ENCODE measurements around the gene H2BW2.
"Not testable (repeated sequence)": the region's sequence is repeated elsewhere in the genome, so short reads cannot be mapped to it uniquely, and the experiment has no call there.

The H2BW2 gene

DNA sequence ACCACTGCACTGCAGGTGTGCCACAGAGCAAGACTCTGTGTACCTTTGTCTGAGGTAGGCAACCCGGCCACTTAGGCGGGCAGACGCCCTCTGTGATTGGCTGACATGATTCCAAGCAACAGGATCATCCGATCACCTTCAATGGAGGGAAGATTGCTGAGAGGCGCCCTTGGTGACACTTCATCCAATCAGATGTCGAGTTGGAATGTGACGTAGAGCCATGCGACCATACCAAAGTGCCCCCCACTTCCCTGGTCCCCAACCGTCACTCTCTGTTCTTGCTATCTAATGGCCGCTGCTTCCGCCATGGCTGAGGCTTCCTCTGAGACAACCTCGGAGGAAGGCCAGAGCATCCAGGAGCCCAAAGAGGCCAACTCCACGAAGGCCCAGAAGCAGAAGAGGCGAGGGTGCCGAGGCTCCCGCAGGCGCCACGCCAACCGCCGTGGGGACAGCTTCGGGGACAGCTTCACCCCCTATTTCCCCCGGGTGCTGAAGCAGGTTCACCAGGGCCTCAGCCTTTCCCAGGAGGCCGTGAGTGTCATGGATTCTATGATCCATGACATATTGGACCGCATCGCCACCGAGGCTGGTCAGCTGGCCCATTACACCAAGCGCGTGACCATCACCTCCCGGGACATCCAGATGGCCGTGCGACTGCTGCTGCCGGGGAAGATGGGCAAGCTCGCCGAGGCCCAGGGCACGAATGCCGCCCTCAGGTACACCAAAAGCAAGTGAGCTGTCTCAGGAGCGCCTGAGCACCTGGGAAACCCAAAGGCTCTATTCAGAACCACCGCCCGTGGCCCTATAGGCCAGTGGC lies at the start of gene H2BW2:
H2BW2 (plus strand) TSS at position 268 of the 817 bp plus-strand sequence; CDS start at position 307, 39 bp downstream.
- Mint-ChIP-seq H3K27me3 (peaks cover 6% of the 10 kb centered on the region), H3K27ac (no peak within 1 kb of the TSS), H3K9me3 (ENCODE audit: low read depth) (no peaks in the 10 kb centered on the region), H3K4me3 (no peak within 1 kb of the TSS), H3K36me3 (no peaks in the 10 kb centered on the region), H3K4me1 (ENCODE audit: low read depth) (no peaks in the 10 kb centered on the region)

DNA sequence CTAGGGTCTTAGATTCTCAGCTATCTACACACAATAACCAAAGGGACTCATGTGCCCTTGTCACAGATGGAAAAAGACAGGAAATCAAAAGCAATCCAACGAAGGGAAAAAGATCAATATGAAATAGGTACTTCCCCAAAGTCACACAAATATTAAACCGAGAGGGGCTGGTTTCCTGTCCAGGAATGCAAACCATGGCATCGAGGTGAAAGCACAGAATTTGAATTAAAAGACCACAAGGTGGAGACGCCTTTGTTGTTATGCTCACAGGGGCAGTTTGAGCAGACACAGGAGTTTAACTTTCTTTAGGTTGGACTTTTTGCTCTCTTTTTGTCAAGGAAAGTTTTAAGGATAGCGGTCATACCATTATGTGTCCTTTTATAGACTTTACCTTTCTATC lies 40.5 kb upstream of the H2BW2 start:
- no peaks in the 10 kb centered on the region for H3K36me3 Mint-ChIP-seq
- no peaks in the 10 kb centered on the region for H3K9me3 Mint-ChIP-seq (ENCODE audit: low read depth)
- H3K27ac Mint-ChIP-seq: no peak overlapping the region
- H3K27me3 Mint-ChIP-seq: peaks cover 3% of the 10 kb centered on the region
- H3K4me3 Mint-ChIP-seq: no peak overlapping the region
- no peaks in the 10 kb centered on the region for H3K4me1 Mint-ChIP-seq (ENCODE audit: low read depth)

DNA sequence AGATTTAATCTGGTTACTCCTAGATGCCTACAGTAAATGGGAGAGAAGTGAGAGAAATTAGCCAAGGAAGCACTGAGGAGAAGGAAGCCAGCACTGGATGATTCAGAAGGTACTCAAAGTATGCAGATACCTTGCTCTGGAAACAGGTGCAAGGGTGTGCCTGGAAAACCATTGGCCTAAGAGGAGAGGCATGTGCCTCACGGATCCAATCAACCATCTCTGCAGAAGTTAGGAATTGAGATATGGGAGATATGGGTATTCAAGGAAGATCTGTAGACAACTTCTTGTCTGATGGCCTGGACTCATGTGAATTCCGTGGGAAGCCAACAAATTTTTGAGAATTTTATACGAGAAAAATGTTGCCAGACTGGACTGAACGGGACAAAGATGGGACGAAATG lies 30.9 kb upstream of the H2BW2 start:
- Mint-ChIP-seq H3K9me3 (ENCODE audit: low read depth) (no peaks in the 10 kb centered on the region), H3K36me3 (no peaks in the 10 kb centered on the region), H3K4me1 (ENCODE audit: low read depth) (no peaks in the 10 kb centered on the region), H3K27me3 (no peaks in the 10 kb centered on the region), H3K27ac (no peak overlapping the region), H3K4me3 (no peak overlapping the region)

DNA sequence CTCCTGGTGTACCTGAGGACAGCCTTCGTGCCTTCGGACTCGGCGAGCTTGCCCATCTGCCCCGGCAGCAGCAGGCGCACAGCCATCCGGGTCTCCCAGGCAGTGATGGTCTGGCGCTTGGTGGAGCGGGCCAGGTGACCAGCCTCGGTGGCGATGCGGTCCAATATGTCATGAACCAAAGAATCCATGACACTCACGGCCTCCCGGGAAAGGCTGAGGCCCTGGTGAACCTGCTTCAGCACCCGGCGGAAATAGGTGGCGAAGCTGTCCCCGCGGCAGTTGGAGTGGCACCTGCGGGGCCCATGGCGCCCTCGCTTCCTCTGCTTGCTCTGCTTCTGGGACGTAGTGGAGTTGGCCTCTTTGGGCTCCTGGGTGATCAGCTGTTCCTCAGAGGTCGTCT lies 26.6 kb upstream of the H2BW2 start:
- H3K9me3 Mint-ChIP-seq (ENCODE audit: low read depth): no peaks in the 10 kb centered on the region
- H3K4me1 Mint-ChIP-seq (ENCODE audit: low read depth): no peaks in the 10 kb centered on the region
- no peak overlapping the region for H3K27ac Mint-ChIP-seq
- H3K27me3 Mint-ChIP-seq: no peaks in the 10 kb centered on the region
- no peaks in the 10 kb centered on the region for H3K36me3 Mint-ChIP-seq
- no peak overlapping the region for H3K4me3 Mint-ChIP-seq

DNA sequence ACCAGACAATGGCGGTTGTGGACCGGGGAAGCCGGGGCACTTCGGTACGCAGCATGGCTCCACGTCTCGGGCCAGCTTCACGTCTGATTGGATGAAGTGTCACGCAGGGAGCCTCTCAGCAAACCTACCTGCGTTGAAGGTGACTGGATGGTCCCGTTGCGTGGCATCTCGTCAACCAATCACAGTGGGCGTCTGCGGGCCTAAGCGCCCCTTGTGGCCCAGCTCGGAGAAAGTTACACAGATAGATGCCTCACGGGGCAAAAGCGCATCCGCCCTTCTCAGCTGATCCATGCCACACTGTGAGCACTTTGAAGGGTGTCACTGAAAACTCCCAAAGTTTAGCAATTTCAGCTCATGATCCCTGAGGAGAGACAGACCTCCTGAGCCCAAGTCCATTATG lies 26.1 kb upstream of the H2BW2 start, which contains the start of gene H2BW1:
H2BW1 (minus strand) TSS at position 103 of the 400 bp plus-strand sequence. CDS start 132 bp downstream, outside the sequence.
- Mint-ChIP-seq H3K4me3 (no peak within 1 kb of the TSS), H3K27ac (no peak within 1 kb of the TSS), H3K27me3 (no peaks in the 10 kb centered on the region), H3K4me1 (ENCODE audit: low read depth) (no peaks in the 10 kb centered on the region), H3K9me3 (ENCODE audit: low read depth) (no peaks in the 10 kb centered on the region), H3K36me3 (no peaks in the 10 kb centered on the region)

DNA sequence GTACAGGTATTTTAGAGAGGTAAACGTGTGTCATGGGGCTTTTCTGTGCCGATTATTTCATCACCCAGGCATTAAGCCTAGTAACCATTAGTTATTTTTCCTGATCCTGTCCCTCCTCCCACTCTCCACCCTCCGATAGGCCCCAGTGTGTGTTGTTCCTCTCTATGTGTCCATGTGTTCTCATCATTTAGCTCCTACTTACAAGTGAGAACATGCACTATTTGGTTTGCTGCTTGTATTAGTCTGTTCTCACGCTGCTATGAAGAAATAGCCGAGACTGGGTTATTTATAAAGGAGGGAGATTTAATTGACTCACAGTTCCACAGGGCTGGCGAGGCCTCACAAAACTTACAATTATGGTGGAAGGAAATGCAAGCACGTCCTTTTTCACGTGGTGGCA lies 24.2 kb upstream of the H2BW2 start:
- H3K4me1 Mint-ChIP-seq (ENCODE audit: low read depth); H3K4me3 Mint-ChIP-seq; H3K27me3 Mint-ChIP-seq; H3K36me3 Mint-ChIP-seq; H3K27ac Mint-ChIP-seq; H3K9me3 Mint-ChIP-seq (ENCODE audit: low read depth): not testable (repeated sequence)

DNA sequence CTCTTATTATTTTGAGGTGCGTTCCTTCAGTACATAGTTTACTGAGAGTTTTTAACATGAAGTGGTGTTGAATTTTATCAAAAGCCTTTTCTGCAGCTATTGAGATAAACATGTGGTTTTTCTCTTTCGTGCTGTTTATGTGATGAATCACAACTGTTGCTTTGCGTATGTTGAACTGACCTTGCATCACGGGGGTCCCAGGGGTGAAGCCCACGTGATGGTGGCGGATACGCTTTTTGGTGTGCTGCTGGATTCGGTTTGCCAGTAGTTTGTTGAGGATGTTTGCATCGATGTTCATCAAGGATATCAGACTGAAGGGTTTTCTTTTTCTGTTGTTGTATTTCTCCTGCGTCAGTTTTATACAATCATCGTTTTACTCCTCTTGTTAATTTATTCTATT lies 21.6 kb upstream of the H2BW2 start:
- no peak overlapping the region for H3K4me3 Mint-ChIP-seq
- H3K4me1 Mint-ChIP-seq (ENCODE audit: low read depth): no peaks in the 10 kb centered on the region
- H3K36me3 Mint-ChIP-seq: no peaks in the 10 kb centered on the region
- H3K9me3 Mint-ChIP-seq (ENCODE audit: low read depth): no peaks in the 10 kb centered on the region
- H3K27ac Mint-ChIP-seq: no peak overlapping the region
- H3K27me3 Mint-ChIP-seq: peaks cover 2% of the 10 kb centered on the region

DNA sequence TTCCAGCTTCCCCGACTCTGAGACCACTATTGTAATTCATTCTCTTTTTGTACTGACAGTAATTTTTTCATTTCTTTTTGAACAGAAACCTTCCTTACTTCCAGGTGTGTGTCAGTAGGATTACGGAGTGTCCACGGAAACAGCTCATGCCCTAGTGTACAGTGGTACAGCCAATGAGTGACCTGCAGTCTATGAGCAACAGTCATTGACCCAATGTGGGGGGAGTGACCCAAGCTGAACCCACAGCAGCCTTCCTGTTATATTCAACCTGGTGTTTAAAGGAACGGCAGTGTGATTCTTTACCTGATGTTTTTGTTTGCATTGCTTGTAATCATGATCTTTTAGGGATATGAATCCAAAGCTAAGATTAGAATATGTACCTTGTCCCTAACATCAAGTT lies 1.2 kb downstream of the H2BW2 start:
- H3K4me3 Mint-ChIP-seq: no peak overlapping the region
- H3K27ac Mint-ChIP-seq: no peak overlapping the region
- H3K9me3 Mint-ChIP-seq (ENCODE audit: low read depth): no peaks in the 10 kb centered on the region
- no peaks in the 10 kb centered on the region for H3K36me3 Mint-ChIP-seq
- no peaks in the 10 kb centered on the region for H3K4me1 Mint-ChIP-seq (ENCODE audit: low read depth)
- peaks cover 4% of the 10 kb centered on the region for H3K27me3 Mint-ChIP-seq

DNA sequence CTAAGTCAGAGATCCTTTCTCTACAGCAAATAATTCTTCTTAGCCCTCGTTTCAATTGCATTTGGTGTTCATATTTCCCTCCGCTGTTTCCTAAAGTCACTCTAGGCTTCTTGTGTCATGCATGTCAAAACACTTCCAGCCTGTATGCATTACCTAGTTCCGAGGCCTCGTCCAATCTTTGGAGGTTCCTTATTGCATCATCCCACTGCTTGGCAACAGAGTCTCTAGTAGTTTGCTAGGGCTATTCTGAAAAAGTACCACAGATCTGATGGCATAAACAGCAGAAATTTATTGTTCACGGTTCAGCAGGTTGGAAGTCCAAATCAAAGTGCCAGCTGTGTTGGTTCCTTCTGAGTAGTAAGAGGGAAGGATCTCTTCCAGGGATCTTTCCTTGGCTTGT lies 5.9 kb downstream of the H2BW2 start:
- no peaks in the 10 kb centered on the region for H3K27me3 Mint-ChIP-seq
- H3K4me1 Mint-ChIP-seq (ENCODE audit: low read depth): no peaks in the 10 kb centered on the region
- H3K4me3 Mint-ChIP-seq: no peak overlapping the region
- no peaks in the 10 kb centered on the region for H3K36me3 Mint-ChIP-seq
- no peak overlapping the region for H3K27ac Mint-ChIP-seq
- H3K9me3 Mint-ChIP-seq (ENCODE audit: low read depth): no peaks in the 10 kb centered on the region

DNA sequence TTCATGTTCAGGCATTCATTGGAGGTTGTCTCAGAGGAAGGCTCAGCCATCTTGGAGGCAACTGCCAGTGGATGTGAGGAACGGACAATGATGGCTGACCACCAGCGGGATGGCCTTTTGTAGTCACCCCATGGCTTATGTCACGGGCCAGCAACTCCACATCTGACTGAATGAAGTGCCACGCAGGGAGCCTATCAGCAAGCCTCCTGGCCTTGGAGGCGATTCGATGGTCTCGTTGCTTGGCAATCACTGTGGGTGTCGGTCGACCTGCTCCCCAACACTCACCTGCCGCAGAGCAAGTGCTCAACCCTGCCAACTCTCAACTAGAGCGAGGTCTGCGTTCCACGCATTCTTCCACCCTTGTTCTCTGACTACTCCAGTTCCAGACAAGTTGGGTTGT lies 7.4 kb downstream of the H2BW2 start:
- H3K27me3 Mint-ChIP-seq: no peaks in the 10 kb centered on the region

DNA sequence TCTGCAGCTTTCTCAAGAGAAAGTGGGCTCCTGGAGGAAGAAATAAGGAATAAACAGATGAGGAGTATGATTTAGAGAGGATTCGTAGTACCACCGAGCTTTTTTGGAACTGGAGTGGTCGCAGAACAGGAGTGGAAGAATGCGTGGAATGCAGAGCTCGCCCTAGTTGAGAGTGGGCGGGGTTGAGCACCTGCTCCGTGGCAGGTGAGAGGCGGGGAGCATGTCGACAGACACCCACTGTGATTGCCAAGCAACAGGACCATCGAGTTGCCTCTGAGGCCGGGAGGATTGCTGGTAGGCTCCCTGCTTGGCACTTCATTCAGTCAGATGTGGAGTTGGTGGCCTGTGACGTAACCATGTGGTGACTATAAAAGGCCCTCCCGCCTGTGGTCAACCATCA lies 15.2 kb downstream of the H2BW2 start:
- not testable (repeated sequence) for H3K9me3 Mint-ChIP-seq (ENCODE audit: low read depth); H3K4me1 Mint-ChIP-seq (ENCODE audit: low read depth); H3K4me3 Mint-ChIP-seq; H3K27me3 Mint-ChIP-seq; H3K27ac Mint-ChIP-seq; H3K36me3 Mint-ChIP-seq

More for the DNA sequence above, 7.4 kb downstream of the H2BW2 start:
- Mint-ChIP-seq H3K4me1 (ENCODE audit: low read depth) (no peaks in the 10 kb centered on the region), H3K36me3 (no peaks in the 10 kb centered on the region), H3K9me3 (ENCODE audit: low read depth) (no peaks in the 10 kb centered on the region), H3K27ac (no peak overlapping the region), H3K4me3 (no peak overlapping the region)

DNA sequence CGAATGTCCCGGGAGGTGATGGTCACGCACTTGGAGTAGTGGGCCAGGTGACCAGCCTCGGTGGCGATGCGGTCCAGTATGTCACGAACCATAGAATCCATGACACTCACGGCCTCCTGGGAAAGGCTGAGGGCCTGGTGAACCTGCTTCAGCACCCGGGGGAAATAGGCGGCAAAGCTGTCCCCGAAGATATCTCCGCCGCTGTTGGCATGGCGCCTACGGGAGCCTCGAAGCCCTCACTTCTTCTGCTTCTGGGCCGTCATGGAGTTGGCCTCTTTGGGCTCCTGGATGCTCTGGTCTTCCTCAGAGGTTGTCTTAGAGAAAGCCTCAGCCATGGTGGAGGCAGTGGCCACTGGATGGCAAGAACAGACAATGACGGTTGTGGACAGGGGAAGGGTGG lies 22.9 kb downstream of the H2BW2 start:
- not testable (repeated sequence) for H3K36me3 Mint-ChIP-seq

DNA sequence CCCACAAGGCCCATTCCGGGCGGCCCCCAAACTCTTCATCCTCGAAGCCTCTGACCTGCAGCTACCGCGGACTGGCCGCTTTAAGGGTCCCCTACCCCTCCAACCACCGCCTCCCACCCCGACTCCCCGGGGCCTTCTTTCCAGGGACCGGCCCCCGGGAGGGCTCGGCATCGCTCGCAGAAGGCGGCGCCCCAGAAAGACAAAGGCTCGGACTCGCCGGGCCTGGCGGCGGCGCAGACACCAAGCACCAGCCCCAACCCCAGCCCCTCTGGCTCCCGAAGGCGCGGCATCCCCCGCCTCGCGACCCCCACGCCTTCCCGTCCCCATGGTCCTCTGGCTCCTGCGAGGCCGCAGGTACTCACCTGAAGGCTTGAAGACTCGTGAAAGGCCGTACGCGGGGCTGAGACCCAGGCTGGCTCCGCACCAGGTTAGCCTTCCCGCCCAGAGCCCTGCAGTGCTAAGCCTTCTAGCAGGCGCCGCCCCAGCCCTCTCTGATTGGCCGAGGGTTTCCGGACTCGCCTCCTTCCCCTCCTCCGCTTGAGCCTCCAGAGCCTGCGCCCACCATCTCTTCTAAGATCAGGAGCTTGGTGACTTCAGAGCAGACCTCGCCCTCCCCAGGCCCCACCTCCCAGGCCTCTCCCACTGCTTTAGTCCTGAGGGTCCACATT lies 36.2 kb downstream of the H2BW2 start, which contains the start of gene TMSB15C:
TMSB15C (minus strand) TSS at position 459 of the 668 bp plus-strand sequence.
- H3K36me3 Mint-ChIP-seq; H3K4me3 Mint-ChIP-seq; H3K9me3 Mint-ChIP-seq (ENCODE audit: low read depth); H3K27ac Mint-ChIP-seq; H3K27me3 Mint-ChIP-seq; H3K4me1 Mint-ChIP-seq (ENCODE audit: low read depth): not testable (repeated sequence)

More for the DNA sequence above, 22.9 kb downstream of the H2BW2 start:
- not testable (repeated sequence) for H3K4me1 Mint-ChIP-seq (ENCODE audit: low read depth); H3K9me3 Mint-ChIP-seq (ENCODE audit: low read depth); H3K4me3 Mint-ChIP-seq; H3K27me3 Mint-ChIP-seq; H3K27ac Mint-ChIP-seq

DNA sequence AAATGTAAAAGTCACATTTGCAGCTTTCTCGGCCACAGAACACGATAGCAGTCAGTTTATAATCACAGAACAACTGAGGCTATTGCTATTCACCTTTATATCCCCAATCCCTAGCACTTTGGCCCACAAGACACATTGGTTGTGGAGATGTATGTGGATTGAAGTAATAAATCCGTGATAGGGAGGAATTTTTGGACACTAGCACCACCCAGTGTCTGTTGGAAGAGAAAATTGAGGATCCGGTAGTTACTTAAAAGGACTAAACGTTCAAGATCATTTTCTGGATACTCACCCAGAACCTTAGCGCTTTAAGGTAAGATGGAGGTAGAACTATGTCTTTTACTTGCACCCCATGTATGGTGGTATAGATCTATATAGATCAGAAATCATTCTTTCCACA lies 38.1 kb downstream of the H2BW2 start:
- not testable (repeated sequence) for H3K27me3 Mint-ChIP-seq; H3K27ac Mint-ChIP-seq; H3K36me3 Mint-ChIP-seq; H3K9me3 Mint-ChIP-seq (ENCODE audit: low read depth); H3K4me3 Mint-ChIP-seq; H3K4me1 Mint-ChIP-seq (ENCODE audit: low read depth)

DNA sequence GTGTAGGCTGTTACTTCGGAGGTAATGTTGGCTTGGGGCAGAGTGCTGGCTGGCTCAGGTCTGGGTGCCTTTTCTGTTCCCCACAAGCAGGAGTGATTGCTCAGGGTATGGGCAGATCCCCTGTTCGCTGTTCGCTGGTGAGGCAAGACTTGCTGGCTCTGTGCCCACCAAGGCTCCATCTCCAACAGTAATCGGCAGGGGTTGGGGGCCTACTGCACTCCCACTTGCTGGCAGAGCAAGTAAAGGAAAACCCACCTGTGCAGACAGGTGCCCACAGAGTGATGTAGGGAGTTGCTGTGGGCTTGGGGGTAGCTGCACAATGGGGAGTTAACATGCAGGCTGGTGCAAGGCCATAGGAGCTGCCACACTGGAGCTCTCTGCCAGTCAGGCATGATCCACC lies 44.3 kb downstream of the H2BW2 start:
- Mint-ChIP-seq H3K4me3 (no peak overlapping the region), H3K4me1 (ENCODE audit: low read depth) (no peaks in the 10 kb centered on the region), H3K9me3 (ENCODE audit: low read depth) (no peaks in the 10 kb centered on the region), H3K36me3 (no peaks in the 10 kb centered on the region), H3K27ac (no peak overlapping the region), H3K27me3 (peaks cover 2% of the 10 kb centered on the region)

All from activated naive CD8-positive, alpha-beta T cell (primary cell).